GM12878 (cell line): ENCODE measurements around the gene RIN2. TPM values are rescaled to one million over a fixed set of nuclear protein-coding genes. Genes with fewer than 3 reads are reported as not detected.

ENCODE experiments used
- CBX5 ChIP-seq: sonication (generic); IDR thresholded peaks from 2 replicates; pipeline ENCODE4 v1.6.1; 2016; ENCODE audit warnings: low read depth, moderate library complexity, mild to moderate bottlenecking, inconsistent platforms
- CHD2 ChIP-seq: IDR thresholded peaks from 2 replicates; pipeline ENCODE4 v1.6.1; 2011; ENCODE audit warnings: low read depth, low read length, improper control_type of control experiment, borderline replicate concordance
- ETV6 ChIP-seq, 2 experiments: fragments of 450-650 bp in 1 of 2; IDR thresholded peaks in 1 of 2; conservative IDR thresholded peaks in 1 of 2; 2 replicates each; pipeline ENCODE4 v1.6.1; 2014; ENCODE audit warnings: antibody characterized with exemption in 1 of 2, borderline replicate concordance in 1 of 2, low read depth in 1 of 2, mild to moderate bottlenecking in 1 of 2, moderate library complexity in 1 of 2
- EZH2 ChIP-seq: IDR thresholded peaks from 2 replicates; pipeline ENCODE4 v1.6.1; 2012; ENCODE audit warnings: low read depth, mild to moderate bottlenecking, control low read depth, inconsistent platforms, low read length, borderline replicate concordance; ENCODE audit not compliant: control insufficient read depth
- KLF5 ChIP-seq: fragments of 450-650 bp; IDR thresholded peaks from 2 replicates; pipeline ENCODE4 v1.6.1; 2014; ENCODE audit warnings: mild to moderate bottlenecking; ENCODE audit not compliant: partially characterized antibody
- NBN ChIP-seq: fragments of 450-650 bp; IDR thresholded peaks from 2 replicates; pipeline ENCODE4 v1.6.1; 2016
- PAX5 ChIP-seq: IDR thresholded peaks from 2 replicates; pipeline ENCODE4 v1.6.1; 2011; ENCODE audit warnings: low read depth, low read length, borderline replicate concordance
- RB1 ChIP-seq: fragments of 450-650 bp; formaldehyde crosslinking; IDR thresholded peaks from 2 replicates; pipeline ENCODE4 v1.6.1; 2017; ENCODE audit warnings: mild to moderate bottlenecking, borderline replicate concordance
- SPI1 ChIP-seq: IDR thresholded peaks from 2 replicates; pipeline ENCODE4 v1.6.1; 2011; ENCODE audit warnings: low read depth, mild to moderate bottlenecking, low read length, moderate library complexity, borderline replicate concordance; ENCODE audit not compliant: insufficient read depth
- SREBF2 ChIP-seq: IDR thresholded peaks from 2 replicates; pipeline ENCODE4 v1.6.1; 2012; ENCODE audit warnings: mild to moderate bottlenecking, low read length
- polyA plus RNA-seq, 11 experiments: library from polyadenylated mRNA; depleted of rRNA in 4 of 11; unstranded in 6 of 11; stranded (reverse) in 5 of 11; fragments of >200 nt; fragmentation: Nextera tagmentation in 4 of 11; fragmentation: Illumina TruSeq in 1 of 11; extraction: Ambion mirVana in 4 of 11; extraction: Trizol in 1 of 11; gene quantifications; 1 replicate in 1 of 11; 2 replicates in 10 of 11; pipeline versions ENCODE4 v1.2.1 to v1.2.3, GENCODE V29; 2011 to 2016; ENCODE audit warnings: inconsistent platforms in 2 of 11, missing spikeins in 2 of 11, low read depth in 1 of 11
- total RNA-seq, 4 experiments: library from RNA; depleted of rRNA in 3 of 4; stranded (reverse); fragments of >200 nt in 3 of 4; fragmentation: Illumina TruSeq in 1 of 4; extraction: Trizol in 1 of 4; gene quantifications; 2 replicates each; pipeline versions ENCODE4 v1.2.1 to v1.2.3, GENCODE V29; 2013 to 2021
- TF ChIP-seq, protein P1 (sequence below): fragments of 450-650 bp; formaldehyde crosslinking; IDR thresholded peaks from 2 replicates; pipeline ENCODE4 v1.4.0; 2022; ENCODE audit warnings: mild to moderate bottlenecking, moderate library complexity
- TF ChIP-seq, protein P2 (sequence below): fragments of 450-650 bp; formaldehyde crosslinking; IDR thresholded peaks from 2 replicates; pipeline ENCODE4 v1.5.0; 2022; ENCODE audit warnings: mild to moderate bottlenecking, missing genetic modification characterization
- TF ChIP-seq, protein P3 (sequence below): fragments of 450-650 bp; IDR thresholded peaks from 2 replicates; pipeline ENCODE4 v1.6.1; 2018; ENCODE audit warnings: borderline replicate concordance, mild to moderate bottlenecking; ENCODE audit not compliant: partially characterized antibody
- TF ChIP-seq, protein P4 (sequence below): IDR thresholded peaks from 2 replicates; pipeline ENCODE4 v1.6.1; 2011; ENCODE audit warnings: borderline replicate concordance, low read depth, mild to moderate bottlenecking, moderate library complexity, low read length; ENCODE audit not compliant: insufficient read depth, poor library complexity, severe bottlenecking

The RIN2 gene
- total and polyA plus RNA-seq, 10 of the 15 experiments (the other 5 are each of a cell fraction or from before 2014, with no cell fraction given): 0.68 to 8.5 (median 4.5) TPM

DNA sequence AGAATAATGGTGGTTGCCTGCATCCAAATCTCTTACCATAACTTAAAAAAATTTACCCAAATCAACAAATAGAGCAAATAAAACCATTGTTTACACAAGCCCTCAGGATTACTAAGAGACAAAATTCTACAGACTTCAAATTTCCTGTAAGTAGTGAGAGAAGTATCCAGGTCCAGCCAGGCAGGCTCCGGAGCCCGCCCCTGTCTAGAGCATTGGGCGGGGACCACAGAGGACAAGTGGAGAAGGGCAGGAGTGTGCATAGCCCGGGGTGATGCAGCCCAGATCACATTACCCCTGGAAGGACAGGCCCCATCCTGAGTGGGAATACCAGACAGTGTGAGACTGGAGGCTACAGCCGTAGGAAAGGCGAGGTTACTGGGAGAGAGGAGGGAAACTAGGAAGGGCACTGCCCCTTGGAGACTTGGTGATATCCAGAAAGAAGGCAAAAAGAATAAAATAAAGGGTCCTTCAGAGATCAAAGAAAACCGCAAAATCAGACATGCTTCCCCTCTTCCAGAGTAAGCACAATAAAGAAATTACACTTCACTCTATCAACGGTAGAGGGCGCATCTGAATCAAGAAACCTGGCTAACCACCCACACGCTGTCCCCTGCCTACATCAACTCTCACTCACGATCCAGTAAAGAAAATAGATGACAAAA, 26.6 kb downstream of the RIN2 start (continued):
- TF ChIP-seq, protein P1, sequence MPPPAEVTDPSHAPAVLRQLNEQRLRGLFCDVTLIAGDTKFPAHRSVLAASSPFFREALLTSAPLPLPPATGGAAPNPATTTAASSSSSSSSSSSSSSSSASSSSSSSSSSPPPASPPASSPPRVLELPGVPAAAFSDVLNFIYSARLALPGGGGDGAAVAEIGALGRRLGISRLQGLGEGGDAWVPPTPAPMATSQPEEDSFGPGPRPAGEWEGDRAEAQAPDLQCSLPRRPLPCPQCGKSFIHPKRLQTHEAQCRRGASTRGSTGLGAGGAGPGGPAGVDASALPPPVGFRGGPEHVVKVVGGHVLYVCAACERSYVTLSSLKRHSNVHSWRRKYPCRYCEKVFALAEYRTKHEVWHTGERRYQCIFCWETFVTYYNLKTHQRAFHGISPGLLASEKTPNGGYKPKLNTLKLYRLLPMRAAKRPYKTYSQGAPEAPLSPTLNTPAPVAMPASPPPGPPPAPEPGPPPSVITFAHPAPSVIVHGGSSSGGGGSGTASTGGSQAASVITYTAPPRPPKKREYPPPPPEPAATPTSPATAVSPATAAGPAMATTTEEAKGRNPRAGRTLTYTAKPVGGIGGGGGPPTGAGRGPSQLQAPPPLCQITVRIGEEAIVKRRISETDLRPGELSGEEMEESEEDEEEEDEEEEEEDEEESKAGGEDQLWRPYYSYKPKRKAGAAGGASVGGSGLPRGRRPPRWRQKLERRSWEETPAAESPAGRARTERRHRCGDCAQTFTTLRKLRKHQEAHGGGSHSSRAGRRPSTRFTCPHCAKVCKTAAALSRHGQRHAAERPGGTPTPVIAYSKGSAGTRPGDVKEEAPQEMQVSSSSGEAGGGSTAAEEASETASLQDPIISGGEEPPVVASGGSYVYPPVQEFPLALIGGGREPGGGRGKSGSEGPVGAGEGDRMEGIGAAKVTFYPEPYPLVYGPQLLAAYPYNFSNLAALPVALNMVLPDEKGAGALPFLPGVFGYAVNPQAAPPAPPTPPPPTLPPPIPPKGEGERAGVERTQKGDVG (CRISPR knock-in tag): no peak
- TF ChIP-seq RB1 (no peak), NBN (0 out of 2 replicates have a peak, but pooled peaks have one; percentile 33), CBX5 (no peak), ETV6 (conservative IDR thresholded peaks at IDR 0.05 in 1 of 2, IDR thresholded peaks at IDR 0.05 in 1 of 2; ENCODE audit: borderline replicate concordance in 1 of 2, low read depth in 1 of 2) (peak in 1 of 2 experiments; percentile 53; a peak in 2 of 4 replicates), SREBF2 (no peak), EZH2 (no peak), PAX5 (no peak), SPI1 (no peak), CHD2 (no peak), KLF5 (no peak)
- TF ChIP-seq, protein P2, sequence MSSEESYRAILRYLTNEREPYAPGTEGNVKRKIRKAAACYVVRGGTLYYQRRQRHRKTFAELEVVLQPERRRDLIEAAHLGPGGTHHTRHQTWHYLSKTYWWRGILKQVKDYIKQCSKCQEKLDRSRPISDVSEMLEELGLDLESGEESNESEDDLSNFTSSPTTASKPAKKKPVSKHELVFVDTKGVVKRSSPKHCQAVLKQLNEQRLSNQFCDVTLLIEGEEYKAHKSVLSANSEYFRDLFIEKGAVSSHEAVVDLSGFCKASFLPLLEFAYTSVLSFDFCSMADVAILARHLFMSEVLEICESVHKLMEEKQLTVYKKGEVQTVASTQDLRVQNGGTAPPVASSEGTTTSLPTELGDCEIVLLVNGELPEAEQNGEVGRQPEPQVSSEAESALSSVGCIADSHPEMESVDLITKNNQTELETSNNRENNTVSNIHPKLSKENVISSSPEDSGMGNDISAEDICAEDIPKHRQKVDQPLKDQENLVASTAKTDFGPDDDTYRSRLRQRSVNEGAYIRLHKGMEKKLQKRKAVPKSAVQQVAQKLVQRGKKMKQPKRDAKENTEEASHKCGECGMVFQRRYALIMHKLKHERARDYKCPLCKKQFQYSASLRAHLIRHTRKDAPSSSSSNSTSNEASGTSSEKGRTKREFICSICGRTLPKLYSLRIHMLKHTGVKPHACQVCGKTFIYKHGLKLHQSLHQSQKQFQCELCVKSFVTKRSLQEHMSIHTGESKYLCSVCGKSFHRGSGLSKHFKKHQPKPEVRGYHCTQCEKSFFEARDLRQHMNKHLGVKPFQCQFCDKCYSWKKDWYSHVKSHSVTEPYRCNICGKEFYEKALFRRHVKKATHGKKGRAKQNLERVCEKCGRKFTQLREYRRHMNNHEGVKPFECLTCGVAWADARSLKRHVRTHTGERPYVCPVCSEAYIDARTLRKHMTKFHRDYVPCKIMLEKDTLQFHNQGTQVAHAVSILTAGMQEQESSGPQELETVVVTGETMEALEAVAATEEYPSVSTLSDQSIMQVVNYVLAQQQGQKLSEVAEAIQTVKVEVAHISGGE: no peak
- TF ChIP-seq, protein P3, sequence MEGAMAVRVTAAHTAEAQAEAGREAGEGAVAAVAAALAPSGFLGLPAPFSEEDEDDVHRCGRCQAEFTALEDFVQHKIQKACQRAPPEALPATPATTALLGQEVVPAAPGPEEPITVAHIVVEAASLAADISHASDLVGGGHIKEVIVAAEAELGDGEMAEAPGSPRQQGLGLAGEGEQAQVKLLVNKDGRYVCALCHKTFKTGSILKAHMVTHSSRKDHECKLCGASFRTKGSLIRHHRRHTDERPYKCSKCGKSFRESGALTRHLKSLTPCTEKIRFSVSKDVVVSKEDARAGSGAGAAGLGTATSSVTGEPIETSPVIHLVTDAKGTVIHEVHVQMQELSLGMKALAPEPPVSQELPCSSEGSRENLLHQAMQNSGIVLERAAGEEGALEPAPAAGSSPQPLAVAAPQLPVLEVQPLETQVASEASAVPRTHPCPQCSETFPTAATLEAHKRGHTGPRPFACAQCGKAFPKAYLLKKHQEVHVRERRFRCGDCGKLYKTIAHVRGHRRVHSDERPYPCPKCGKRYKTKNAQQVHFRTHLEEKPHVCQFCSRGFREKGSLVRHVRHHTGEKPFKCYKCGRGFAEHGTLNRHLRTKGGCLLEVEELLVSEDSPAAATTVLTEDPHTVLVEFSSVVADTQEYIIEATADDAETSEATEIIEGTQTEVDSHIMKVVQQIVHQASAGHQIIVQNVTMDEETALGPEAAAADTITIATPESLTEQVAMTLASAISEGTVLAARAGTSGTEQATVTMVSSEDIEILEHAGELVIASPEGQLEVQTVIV: no peak
- TF ChIP-seq, protein P4, sequence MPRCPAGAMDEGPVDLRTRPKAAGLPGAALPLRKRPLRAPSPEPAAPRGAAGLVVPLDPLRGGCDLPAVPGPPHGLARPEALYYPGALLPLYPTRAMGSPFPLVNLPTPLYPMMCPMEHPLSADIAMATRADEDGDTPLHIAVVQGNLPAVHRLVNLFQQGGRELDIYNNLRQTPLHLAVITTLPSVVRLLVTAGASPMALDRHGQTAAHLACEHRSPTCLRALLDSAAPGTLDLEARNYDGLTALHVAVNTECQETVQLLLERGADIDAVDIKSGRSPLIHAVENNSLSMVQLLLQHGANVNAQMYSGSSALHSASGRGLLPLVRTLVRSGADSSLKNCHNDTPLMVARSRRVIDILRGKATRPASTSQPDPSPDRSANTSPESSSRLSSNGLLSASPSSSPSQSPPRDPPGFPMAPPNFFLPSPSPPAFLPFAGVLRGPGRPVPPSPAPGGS: no peak
